SK-N-SH treated with all-trans-retinoic acid at 6 μM for 48 hours (cell line): Measurements from ENCODE around the gene MTERF2.

ENCODE experiments used
- ARNTL ChIP-seq: fragments of 450-650 bp; formaldehyde crosslinking; IDR thresholded peaks from 2 replicates; pipeline ENCODE4 v1.5.0; 2020; ENCODE audit warnings: low read depth, mild to moderate bottlenecking, moderate library complexity, borderline replicate concordance
- ISL1 ChIP-seq: fragments of 250-450 bp; sonication (Bioruptor Pico); IDR thresholded peaks from 2 replicates; pipeline ENCODE4 v2.1.2; 2022; ENCODE audit warnings: mild to moderate bottlenecking, moderate library complexity
- OSR1 ChIP-seq: fragments of 250-450 bp; sonication (Bioruptor Pico); IDR thresholded peaks from 2 replicates; pipeline ENCODE4 v1.8.0; 2022; ENCODE audit warnings: moderate library complexity, mild to moderate bottlenecking, inconsistent platforms
- RARB ChIP-seq: fragments of 250-450 bp; sonication (Bioruptor Pico); IDR thresholded peaks from 2 replicates; pipeline ENCODE4 v1.8.0; 2021; ENCODE audit warnings: mild to moderate bottlenecking, moderate library complexity
- SNAI2 ChIP-seq: fragments of 250-450 bp; sonication (Bioruptor Pico); IDR thresholded peaks from 2 replicates; pipeline ENCODE4 v1.5.0; 2020; ENCODE audit warnings: mild to moderate bottlenecking, moderate library complexity
- TCF4 ChIP-seq: fragments of 250-450 bp; sonication (Bioruptor Pico); IDR thresholded peaks from 2 replicates; pipeline ENCODE4 v1.8.0; 2021; ENCODE audit warnings: mild to moderate bottlenecking, moderate library complexity, borderline replicate concordance
- TOX ChIP-seq: fragments of 250-450 bp; sonication (Bioruptor Pico); IDR thresholded peaks from 2 replicates; pipeline ENCODE4 v1.8.0; 2021; ENCODE audit warnings: mild to moderate bottlenecking, moderate library complexity, borderline replicate concordance
- ZC3H10 ChIP-seq: fragments of 250-450 bp; sonication (Bioruptor Pico); IDR thresholded peaks from 2 replicates; pipeline ENCODE4 v1.5.1; 2021; ENCODE audit warnings: mild to moderate bottlenecking, moderate library complexity
- ZFP30 ChIP-seq: fragments of 450-650 bp; formaldehyde crosslinking; IDR thresholded peaks from 2 replicates; pipeline ENCODE4 v1.5.0; 2022; ENCODE audit warnings: mild to moderate bottlenecking, moderate library complexity
- ZNF70 ChIP-seq: fragments of 450-650 bp; formaldehyde crosslinking; IDR thresholded peaks from 2 replicates; pipeline ENCODE4 v1.5.0; 2020; ENCODE audit warnings: mild to moderate bottlenecking, moderate library complexity
- TF ChIP-seq, protein P1 (sequence below): fragments of 250-450 bp; sonication (Bioruptor Pico); IDR thresholded peaks from 2 replicates; pipeline ENCODE4 v1.8.0; 2020; ENCODE audit warnings: mild to moderate bottlenecking, moderate library complexity, borderline replicate concordance

DNA sequence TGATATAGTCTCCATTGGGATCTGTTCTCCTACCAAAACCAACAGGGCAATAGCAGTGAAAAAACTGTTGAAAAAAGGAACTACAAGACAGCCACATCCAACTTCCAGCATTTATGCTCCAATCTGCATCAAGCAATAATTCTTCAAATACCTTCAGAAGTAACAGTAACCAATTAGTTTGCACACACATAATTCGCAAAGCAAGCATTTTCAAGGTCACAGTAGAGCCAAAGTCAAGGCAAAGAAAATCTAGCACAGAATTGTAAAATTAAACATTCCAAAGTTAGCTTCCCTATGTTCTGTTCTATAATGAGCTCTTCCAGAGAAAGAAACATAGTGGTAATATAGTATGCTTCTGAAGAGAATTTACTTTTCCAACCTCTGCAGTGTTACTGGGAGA is 11.0 kb upstream of the MTERF2 start:
- TF ChIP-seq ZNF70 (CRISPR knock-in tag) (no peak), ZFP30 (no peak), ZC3H10 (CRISPR knock-in tag) (no peak), ARNTL (CRISPR knock-in tag) (no peak), ISL1 (CRISPR knock-in tag) (no peak), RARB (CRISPR knock-in tag) (no peak), SNAI2 (no peak), TCF4 (no peak), OSR1 (CRISPR knock-in tag) (no peak), TOX (CRISPR knock-in tag) (no peak)
- TF ChIP-seq, protein P1, sequence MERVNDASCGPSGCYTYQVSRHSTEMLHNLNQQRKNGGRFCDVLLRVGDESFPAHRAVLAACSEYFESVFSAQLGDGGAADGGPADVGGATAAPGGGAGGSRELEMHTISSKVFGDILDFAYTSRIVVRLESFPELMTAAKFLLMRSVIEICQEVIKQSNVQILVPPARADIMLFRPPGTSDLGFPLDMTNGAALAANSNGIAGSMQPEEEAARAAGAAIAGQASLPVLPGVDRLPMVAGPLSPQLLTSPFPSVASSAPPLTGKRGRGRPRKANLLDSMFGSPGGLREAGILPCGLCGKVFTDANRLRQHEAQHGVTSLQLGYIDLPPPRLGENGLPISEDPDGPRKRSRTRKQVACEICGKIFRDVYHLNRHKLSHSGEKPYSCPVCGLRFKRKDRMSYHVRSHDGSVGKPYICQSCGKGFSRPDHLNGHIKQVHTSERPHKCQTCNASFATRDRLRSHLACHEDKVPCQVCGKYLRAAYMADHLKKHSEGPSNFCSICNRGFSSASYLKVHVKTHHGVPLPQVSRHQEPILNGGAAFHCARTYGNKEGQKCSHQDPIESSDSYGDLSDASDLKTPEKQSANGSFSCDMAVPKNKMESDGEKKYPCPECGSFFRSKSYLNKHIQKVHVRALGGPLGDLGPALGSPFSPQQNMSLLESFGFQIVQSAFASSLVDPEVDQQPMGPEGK (CRISPR knock-in tag) = no peak
